ENCODE data around the gene F7.
"Not testable (repeated sequence)": the region's sequence is repeated elsewhere in the genome, so short reads cannot be mapped to it uniquely, and the experiment has no call there.

The F7 gene

DNA sequence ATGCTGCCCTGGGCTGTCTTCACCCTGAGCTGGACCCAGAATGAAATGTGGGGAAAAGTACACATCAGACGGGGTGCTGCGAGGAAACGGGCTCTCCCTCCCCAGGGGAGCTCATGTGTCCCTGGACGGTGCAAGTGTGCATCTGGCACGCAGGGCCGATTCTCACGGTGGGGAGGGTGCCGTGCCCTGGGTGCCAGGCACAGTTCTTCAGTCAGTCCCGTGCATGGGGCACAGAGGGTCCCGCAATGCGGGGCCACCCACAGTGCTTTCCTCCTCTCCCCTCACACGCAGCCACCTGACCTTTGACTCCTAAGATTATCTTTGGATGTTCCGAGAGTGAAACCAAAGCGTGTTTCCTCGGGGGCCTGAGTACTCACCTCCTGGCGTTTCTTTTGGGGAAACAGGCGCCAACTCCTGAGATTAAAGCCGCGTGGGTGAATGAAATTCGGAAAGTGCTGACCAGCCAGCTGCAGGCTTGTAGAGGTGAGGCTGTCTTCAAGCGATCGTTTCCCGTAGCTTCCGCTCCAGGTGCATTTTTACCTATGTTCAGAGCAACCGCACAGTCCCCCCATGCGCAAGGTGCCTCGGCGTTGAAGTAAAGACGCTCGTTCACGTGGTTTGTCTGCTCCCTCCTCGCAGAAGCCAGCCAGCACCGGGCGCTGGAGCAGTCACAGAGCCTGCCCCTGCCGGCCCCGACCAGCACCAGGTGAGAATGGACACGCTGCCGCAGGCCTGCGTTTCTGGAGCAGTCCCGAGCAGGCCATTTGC, 17.5 kb upstream of the F7 start:
- DNase-seq: no peak

DNA sequence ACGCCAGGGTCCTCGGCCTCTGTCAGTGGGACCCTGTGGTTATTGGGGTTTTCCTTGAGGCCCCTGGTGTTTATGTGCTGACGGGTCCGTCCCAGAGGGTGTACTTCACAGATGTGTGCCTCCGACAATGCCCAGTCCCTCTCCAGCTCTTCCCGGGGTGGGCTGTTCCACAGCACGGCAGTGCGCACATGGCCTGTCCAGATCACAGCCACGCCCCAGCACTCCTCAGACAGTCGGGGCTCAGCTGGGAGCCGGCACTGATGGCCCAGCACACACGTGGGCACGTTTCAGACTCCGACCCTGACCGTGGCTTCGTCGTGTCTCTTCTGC, 16.9 kb upstream of the F7 start:
- no peak for DNase-seq

DNA sequence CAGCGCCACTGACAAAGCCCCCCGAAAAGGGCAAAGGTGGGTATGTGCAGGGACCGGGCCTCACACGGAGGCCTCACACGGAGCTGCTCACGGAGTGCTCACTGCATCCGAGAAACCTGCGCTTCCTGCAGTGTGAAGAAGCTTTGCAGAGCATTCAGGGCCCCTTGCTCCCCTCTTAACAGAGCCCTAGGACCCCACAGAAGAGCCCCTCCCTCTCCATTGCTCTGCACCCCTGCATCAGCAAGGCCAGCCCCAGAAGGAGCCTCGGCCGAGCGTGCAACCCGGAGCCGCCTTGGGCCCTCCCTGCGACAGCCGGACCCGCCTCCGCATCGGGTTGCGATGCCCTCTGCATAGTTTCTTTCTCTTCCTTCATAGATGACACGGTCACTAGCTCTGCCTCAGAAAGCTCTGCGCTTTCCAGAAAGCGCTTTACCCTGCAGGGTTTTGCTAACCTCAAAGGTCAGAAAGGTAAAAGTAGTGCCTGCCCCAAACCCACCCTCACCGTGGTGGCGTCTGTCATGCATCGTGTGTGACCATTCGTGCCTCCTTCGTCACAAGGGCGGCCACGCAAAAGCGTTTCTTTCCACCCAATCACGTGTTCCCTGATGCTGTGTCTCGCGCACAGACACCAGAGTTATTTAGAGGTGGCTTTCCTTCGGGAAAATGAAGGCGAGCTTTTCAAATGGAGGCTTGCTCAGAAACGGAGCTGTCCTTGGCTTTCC, 15.7 kb upstream of the F7 start:
- DNase-seq: no peak

DNA sequence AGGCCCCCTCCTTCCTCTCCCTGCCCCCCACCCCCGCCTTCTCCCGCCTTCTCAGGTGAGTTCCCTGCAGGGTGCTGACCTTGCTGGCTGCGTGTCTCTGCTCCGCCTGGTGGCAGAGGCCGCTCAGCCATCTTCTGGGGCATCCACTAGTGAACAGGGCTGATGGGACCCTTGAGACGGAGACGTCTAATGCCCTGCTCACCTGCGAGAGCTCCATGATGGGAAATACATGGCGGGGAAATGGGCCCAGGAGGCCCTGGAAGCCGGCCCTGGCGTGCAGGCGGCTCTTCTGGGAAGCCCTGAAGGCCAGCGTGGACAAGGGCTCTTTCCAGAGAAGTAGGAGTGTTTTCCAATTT, 15.2 kb upstream of the F7 start:
- no peak for DNase-seq

DNA sequence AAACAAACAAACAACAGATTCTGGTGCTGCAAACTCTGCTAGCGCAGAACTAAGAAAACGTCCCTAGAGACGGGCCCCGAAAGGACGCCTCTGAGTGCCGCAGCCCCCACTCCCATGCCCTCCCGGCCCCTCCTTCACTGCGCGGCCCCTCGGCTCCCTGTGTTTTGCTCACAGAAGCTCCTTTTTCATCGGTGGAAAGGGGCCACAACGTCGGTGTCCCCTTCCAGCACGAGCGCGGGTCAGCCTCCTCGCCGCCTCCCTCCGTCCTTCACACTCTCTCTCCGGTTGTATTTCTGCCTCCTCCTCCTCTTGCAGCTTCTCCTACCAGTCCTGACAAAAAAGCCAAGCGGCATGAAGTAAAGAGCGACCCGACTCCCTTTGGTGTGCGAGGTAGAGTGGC, 14.8 kb upstream of the F7 start:
- DNase-seq: no peak

DNA sequence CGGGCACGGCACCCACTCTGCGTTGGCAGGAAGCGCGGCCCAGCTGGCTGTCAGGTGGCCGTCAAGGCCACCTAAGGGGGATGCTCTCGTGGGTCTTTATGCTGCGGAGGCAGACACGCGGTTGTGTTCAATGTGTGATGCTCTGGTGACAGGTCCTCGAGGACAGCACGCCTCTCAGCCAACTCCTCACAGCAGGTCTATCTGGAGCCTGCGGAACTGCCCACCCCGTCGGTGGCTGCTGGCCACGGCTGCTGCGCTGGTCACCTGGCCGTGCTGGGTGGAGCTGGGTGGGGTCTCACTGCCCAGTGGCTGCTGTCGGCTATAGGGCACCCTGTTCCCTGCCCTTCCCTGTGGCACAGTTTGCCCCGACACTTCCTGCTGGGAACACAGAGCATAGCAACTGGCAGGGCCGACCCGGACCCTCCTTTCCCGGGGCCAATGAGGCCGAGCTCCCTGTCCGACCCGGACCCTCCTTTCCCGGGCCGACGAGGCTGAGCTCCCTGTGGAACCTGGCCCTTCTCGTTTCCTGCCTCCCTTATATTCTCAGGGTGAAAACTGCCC, 14.3 kb upstream of the F7 start:
- DNase-seq: no peak

DNA sequence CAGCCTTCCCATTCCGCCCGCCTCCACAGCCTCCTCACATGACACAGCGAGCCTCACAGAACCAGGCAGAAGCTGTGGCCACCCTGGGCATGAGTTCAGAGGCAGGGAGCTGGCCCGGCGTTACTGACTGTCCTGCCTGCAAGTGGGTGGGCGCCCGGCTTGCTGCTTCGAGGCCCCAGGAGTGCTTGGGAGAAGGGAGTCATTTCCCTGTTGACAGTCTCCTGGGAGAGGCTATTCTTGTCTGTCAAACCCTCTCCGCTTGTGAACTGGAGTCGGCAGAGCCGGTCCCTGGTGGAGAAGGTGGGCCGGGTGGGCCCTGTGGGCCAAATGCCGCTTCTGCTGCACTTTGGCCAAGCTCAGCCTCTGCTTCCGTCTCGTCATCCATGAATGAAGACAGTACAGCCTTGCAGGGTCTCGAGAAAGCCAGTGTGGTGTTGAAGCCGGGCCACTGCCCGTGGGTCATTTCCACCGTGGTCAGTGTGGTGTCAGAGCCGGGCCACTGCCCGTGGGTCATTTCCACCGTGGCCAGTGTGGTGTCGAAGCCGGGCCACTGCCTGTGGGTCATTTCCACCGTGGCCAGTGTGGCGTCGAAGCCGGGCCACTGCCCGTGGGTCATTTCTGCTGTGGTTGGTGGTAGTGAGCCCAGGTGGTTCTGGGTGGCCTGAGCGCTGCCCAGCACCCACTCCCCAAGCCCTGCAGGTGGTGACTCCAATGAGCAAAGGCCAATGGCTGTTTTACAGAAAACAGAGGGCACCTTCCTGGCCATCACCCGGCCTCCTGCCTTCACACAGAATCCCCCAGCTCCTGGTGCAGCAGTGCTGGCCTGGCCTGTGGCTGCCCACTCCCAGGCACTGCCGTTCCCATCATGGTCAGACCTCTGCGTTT, 13.5 kb upstream of the F7 start:
- no peak for DNase-seq

DNA sequence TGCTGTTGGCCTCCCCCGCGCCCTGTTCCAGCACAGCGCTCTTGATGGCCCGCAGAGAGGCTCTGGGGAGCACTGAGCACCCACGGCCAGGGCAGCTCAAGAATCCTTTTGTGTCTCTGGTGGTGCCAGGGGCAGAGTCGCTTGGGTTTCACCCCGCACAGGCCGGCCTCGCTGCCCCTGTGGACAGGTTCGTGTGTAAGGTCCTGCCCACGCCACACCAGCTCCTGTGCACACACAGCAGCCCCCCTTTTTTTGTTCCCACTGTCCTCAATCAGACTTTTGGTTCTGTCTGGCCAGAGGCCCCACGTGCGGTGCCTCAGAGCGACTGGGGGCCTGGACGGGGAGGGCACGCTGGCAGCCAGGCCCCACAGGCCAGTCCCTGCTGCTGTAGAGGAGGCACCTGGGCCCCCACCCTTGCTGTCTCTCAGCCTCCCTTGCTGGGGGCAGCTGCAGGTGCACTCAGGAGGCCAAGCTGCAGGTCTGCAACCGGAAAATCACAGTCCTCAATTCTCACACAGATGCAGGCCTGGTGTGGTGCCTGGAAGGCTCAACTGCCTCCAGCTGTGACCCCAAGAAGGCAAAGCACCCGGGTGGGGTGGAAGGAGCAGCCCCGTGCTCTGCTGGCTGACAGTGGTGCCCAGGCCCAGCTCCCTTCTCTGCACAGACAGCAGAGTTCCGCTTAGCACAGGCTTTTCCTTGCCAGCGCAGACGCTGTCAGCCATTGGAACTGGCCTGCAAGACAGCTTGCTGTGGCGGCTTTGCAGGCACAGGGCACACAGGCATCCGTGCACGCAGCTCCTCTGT, 12.6 kb upstream of the F7 start:
- no peak for DNase-seq

DNA sequence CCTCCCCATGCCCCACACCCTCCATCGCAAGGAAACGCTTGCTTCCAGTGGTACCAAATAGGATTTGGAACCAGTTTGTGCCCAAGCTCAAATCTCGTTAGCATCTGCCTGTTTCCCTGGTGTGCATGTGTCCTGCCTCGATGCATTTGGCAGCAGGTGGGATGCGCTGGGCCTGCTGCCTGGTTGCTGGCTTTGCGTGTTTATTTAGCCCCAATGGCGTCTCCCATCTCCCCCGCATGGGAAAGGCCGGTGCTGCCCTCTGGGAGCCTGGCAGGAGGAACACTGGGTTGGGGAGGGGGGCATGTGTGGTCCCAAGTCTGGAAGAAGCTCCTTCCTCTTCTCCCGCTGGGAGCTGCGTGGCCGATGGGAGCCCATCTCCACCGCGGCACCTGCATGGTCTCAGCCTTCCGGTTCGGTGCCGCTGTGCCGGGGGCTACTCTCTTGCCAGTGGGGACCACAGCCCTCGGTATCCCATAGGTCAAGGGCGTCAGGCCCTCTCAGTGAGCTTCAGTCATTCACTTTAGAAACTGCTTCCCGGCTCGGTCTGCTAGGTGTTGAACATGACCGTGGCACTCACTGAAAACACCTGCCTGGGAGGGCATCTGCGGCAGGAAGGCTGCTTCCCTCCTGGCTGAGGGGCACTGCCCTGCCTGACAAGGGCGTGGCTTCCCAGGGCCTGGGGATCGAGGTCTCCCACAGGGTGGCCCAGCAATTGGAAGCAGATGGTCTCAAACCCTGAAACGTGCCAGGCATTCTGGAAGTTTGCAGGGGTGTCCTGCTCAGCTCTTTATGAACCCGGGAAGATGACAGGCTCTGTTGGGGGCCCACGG, 11.8 kb upstream of the F7 start:
- no peak for DNase-seq

DNA sequence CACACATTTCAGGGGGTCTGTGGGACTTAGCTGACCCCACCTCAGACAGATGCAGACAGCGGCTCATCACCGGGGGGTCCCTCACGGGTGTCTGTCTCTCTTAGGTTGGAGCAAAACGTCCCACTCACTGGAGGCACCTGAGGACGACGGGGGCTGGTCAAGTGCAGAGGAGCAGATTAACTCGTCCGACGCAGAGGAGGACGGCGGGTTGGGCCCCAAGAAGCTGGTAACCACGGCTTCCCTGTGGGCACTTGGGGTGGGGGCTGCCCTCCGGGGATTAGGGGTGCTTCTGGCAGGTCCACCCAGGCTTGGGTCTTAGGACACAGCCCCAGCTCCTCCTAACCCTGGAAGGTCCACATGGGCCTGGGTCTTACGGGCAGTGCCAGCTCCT, 11.2 kb upstream of the F7 start:
- DNase-seq: no peak

DNA sequence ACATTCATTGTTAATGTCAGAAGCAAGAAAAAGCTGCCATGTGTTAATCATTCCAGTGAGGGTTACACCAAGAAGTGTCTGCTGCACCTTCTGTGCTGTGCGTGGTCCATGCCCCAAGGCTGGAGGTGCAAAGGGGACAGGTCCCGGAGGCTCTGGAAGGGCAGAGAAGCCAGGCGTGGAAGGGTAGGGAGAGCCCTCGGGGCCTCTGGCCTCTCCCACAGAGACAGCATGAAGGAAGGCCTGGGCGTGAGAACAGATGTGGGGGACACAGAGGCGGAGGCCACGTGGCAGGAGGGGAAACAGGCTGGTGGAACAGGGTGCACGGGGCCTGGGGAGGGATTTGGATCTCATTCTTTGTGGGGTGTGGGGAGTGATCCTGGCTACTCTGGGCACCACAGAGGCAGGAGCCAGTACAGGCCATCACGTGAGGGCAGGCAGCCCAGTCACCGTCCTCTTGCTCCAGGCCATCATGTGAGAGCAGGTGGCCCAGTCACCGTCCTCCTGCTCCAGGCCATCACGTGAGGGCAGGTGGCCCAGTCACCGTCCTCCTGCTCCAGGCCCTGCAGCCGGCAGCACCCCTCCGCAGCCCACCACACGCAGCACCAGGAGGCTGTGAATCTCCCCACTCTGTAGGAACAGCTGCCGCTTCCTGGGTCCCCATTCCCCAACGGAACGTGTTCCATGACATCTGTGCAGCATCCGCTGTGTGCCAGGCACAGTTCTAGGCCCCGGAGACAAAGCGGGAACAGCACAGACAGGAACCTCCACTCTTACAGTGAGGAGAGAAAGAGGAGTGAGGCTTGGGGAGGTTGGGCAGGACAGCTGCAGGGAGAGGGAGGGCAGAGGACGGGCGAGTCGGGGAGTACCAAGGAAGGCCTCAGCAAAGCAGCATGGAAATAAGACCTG, 10.2 kb upstream of the F7 start:
- DNase-seq: no peak

DNA sequence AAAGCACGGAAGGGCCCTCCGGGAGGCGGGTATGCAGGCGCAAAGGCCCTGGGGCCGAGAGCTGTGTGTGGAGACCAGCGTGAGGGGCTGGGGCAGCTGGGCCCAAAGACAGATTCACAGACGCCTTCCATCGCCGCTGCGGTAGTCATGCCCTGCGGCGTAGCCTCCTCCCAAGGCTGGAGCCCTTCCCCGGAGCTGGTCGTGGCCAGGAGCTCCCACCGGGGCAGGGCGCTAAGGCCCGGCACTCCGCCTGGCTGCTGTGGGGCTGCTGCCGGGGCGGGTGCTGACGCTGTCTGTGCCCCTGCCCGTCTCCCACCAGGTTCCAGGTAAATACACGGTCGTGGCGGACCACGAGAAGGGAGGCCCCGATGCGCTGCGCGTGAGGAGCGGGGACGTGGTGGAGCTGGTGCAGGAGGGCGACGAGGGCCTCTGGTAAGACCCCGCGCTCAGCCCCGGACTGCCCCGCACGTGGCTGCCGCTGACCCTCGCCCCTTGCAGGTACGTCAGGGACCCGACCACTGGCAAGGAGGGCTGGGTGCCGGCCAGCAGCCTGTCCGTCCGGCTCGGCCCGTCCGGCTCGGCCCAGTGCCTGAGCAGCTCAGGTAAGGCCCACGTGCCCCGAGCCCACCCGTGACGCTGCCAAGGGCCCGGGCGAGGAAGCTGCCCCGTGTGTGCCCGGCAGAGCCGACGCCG, 9.4 kb upstream of the F7 start:
- DNase-seq: no peak

DNA sequence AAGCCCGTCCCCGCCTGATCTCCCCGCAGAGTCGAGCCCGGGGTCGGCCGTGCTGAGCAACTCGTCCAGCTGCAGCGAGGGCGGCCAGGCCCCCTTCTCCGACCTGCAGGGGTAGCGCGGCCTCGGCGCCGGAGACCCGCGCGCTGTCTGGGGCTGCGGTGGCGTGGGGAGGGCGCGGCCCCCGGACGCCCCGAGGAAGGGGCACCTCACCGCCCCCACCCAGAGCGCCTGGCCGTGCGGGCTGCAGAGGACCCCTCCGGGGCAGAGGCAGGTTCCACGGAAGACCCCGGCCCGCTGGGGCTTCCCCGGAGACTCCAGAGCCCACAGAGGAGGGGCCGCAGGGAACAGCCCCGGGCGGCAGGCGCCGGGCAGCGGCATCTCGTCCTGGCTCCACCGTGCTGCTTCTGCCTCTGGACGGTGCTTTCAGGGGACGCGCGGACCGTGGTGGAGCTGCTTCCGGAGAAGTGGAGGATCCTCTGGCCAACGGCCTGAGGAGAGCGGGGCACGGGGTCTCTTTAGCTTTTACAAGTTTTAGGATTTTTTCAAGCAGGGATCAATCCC, 8.8 kb upstream of the F7 start:
- DNase-seq: no peak

DNA sequence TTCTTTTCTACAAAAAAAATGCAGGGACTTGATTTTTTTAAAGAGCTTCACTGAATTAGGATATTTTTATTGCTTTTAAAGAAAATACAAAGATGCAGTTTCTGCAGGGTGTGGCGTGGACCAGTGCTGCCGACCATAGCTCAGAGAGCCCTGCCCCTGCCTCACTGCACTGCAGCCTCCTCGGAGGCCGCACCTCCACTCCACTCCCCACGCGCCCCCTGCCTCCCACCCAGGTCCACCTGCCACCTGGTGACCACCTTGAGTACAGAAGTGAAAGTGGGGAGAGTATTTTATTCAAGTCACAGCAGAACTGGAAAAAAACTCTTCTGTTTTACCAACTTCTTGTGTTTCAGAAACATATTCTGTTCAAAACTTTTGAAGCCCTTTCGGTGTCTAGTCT, 7.9 kb upstream of the F7 start:
- DNase-seq: no peak

DNA sequence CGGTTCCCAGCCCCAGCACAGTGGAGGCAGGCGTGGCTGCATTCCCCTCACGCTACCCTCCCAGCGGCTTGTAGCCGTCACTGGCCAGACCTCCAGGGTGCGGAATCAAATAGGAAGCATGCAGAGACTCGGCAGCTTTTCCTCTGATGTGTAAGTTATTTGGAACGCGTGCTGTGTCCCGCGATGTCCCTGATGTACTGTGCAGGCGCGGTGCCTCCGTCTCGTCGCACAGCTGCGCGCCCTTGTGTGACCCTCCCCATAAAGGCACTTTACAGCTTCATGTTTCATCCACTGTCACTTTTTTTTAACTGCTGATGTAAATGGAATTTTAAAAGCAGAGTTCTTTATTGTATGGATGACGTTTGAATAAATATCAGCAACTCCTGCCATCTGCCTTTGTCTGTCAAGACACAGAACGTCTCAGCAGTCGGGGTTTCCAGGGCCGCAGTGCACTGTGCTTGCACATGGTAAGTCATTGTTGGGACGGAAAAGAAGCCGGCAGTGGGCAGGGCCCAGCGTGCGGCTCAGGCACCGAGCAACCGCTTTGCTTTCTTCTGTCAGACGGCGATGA, 7.3 kb upstream of the F7 start:
- DNase-seq: no peak

DNA sequence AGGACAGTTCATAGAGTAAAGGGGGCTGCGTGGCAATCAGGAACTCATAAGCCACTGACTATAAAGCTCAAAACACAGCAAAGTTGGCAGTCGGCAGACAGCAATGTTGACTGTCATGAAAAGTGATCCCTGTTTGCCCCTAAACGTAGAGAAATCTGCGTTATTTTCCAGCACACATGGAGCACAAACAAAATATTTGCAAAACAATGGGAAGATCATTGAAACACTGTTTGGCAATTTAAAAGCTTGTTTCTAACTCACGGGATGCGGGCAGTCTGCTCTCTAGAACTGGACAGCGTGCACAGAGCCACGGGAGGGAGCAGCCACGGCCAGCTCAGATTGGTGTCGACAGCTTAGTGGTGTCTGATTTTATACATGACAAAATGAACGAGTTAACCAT, 6.4 kb upstream of the F7 start:
- no peak for DNase-seq

DNA sequence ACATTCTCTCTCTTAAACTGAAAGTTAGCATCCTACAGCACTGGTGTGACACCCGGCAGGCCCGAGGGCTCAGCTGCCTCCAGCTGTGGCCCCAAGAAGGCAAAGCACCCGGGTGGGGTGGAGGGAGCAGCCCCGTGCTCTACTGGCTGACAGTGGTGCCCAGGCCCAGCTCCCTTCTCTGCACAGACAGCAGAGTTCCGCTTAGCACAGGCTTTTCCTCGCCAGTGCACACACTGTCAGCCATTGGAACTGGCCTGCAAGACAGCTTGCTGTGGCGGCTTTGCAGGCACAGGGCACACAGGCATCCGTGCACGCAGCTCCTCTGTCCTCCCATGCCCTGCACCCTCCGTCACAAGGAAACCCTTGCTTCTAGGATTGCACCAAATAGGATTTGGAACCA, 3.3 kb upstream of the F7 start:
- not testable (repeated sequence) for DNase-seq

DNA sequence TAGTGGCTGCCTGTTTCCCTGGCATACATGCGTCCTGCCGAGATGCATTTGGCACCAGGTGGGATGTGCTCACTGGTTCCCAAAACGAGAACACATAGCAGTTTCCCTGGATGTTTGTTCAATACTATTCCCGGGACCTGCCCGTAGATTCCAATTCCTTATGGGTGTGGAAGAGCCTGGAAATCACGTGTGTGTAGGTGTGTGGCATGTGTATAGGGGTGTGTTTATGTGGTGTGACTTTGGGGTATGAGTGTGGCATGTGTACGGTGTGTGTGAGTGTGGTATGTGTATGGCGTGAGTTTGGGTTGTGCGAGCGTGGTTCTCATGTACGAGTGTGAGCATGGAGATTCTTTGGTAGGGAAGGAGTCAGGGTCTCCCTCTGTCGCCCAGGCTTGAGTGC, 2.9 kb upstream of the F7 start:
- DNase-seq: no peak

DNA sequence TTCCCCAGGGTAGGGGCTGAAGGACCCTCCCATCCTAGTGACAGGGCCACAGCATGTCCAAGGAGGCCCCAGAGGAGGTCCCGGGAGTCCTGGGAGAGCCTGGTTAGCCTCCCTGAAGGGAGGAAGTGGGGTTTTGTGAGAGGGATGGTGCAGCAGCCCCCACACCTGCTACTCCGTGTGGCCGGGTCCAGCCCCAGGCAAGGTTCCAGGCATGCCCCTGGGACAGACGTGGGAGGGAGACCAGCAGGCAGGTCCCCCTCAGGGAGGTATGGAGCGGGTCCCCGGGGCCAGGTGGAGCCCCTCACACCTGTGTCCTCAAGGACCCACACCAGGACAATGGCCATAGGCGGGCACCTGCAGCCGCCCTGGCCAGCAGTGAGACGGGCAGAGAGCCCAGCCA, 1.9 kb upstream of the F7 start:
- DNase-seq: no peak

Data from activated naive CD4-positive, alpha-beta T cell treated with anti-CD3 and anti-CD28 coated beads, Interleukin-2, amount 50 U/mL, for 16 hours (primary cell).